Gastrocnemius medialis (tissue), 4 donors: ENCODE data around the gene OCRL.

Experiments
- POLR2A ChIP-seq, 2 donors: fragments of 450-650 bp; IDR thresholded peaks; one replicate each; pipeline ENCODE4 v1.6.1; 2017; ENCODE audit warnings: antibody characterized with exemption in 2 of 2, mild to moderate bottlenecking in 2 of 2, moderate library complexity in 2 of 2
- TF ChIP-seq, protein P1 (sequence below), 5 experiments: fragments of 450-650 bp in 3 of 5; fragments of 200-600 bp in 2 of 5; sonication (generic) in 2 of 5; IDR thresholded peaks in 4 of 5; conservative IDR thresholded peaks in 1 of 5; 1 replicate in 4 of 5; 2 replicates in 1 of 5; pipeline ENCODE4 v1.5.1; 2016 to 2019; ENCODE audit warnings: antibody characterized with exemption in 5 of 5, mild to moderate bottlenecking in 3 of 5, moderate library complexity in 3 of 5

GRCh38 chrX:129614481-129615255 lies 74.6 kb downstream of the OCRL start:
- TF ChIP-seq, protein P1, sequence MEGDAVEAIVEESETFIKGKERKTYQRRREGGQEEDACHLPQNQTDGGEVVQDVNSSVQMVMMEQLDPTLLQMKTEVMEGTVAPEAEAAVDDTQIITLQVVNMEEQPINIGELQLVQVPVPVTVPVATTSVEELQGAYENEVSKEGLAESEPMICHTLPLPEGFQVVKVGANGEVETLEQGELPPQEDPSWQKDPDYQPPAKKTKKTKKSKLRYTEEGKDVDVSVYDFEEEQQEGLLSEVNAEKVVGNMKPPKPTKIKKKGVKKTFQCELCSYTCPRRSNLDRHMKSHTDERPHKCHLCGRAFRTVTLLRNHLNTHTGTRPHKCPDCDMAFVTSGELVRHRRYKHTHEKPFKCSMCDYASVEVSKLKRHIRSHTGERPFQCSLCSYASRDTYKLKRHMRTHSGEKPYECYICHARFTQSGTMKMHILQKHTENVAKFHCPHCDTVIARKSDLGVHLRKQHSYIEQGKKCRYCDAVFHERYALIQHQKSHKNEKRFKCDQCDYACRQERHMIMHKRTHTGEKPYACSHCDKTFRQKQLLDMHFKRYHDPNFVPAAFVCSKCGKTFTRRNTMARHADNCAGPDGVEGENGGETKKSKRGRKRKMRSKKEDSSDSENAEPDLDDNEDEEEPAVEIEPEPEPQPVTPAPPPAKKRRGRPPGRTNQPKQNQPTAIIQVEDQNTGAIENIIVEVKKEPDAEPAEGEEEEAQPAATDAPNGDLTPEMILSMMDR (IDR thresholded peaks at IDR 0.05 in 4 of 5, conservative IDR thresholded peaks at IDR 0.05 in 1 of 5) = no peak
- TF ChIP-seq POLR2A (IDR thresholded peaks at IDR 0.05) = no peak
